GM21423 (cell line): ENCODE results near the gene TMC3.

Source experiments
- ATAC-seq: cut with Tn5 transposase; IDR thresholded peaks from one replicate; pipeline ENCODE4 v1.9.1; 2021; ENCODE audit warnings: mild to moderate bottlenecking, moderate library complexity; ENCODE audit not compliant: unreplicated experiment

The TMC3 gene

DNA sequence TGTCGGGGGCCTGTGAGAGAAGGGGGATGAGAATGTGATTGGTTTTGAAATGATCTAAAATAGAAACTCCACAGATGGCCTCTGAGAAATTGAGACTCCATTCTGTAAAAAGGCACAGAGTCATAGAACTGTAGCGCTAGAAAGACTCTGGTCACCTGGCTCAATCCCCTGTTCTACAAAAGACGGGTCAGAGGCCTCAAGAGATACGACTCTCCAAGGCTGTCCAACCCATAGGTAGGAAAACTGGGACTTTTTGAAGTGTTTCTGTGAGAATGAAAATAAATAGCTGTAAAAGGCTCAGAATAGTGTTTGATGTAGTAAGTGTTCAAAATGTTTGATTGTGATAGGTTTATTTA, 11.7 kb upstream of the TMC3 start:
- ATAC-seq = no peak

DNA sequence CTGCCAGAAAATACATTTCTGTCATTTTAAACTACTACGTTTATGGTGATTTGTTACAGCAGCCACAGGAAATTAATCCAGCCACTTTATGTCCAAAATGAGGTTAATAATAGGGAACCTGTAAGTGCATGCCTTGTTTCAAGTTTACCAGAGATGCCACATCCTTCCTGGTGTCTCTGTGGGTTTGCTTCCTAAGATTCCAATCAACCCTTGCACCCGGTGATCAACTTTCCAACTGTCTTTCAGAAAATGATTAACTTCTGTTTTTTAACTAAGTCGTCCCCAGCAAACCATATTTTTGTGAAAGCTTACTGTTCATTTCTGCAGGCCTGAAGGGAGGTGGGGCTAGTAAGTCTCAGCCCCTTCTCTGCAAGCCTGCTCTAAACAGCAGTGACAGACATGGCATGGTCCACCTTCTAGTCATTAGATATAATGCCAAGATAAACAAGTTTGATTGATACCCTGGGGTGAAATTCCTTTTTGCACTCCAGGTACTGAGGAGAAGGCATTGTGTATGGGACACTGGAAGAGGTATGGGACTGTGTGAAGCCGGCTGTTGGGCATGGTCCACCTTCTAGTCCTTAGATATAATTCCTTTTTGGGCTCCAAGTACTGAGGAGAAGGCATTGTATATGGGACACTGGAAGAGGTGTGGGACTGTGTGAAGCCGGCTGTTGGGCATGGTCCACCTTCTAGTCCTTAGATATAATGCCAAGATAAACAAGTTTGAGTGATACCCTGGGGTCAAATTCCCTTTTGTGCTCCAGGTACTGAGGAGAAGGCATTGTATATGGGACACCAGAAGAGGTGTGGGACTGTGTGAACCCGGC, 11.1 kb upstream of the TMC3 start:
- no peak for ATAC-seq

GRCh38 chr15:81381720-81382119, 7.7 kb upstream of the TMC3 start:
- ATAC-seq = no peak

DNA sequence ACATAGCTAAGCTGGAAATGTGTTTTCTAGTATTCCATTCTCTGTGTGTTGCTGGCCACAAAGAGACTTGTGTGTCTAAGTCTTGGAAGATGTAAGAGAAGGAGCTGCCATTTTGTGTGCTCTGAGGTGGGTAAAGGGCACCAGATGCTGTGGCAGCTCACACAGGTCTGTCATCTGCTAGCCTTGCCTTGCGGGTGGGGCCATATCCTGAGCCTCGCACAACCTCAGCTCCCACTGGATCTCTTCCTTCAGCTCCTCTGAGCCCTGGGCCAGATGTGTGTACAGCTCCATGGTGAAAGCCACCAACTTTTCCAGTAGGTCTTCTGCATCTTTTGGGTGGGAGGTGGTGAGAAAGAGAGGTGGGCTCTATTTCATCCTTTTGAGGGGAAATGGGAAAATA, 6.7 kb upstream of the TMC3 start:
- no peak for ATAC-seq

- no peak for ATAC-seq
These were observed 6.2 kb upstream of the TMC3 start for GRCh38 chr15:81380203-81380602.

DNA sequence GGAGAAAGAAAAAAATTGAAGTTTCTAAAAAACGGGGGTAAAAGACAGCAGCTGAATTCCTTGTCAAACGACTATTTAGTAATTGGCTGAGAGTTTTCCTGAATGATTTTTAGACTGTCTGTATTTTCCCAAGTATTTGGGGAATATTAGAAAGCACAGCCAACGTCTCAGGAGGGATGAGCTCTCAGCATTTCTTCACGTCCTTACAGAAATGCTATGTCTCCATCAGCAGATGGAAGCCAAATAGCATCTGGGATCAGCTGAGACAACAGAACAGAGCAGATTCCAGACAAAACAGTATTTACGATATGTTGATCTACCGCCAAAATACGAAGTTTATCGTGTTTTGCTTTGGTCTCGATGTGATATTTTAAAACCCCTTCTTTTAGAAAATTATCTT, 5.3 kb upstream of the TMC3 start:
- ATAC-seq = no peak

DNA sequence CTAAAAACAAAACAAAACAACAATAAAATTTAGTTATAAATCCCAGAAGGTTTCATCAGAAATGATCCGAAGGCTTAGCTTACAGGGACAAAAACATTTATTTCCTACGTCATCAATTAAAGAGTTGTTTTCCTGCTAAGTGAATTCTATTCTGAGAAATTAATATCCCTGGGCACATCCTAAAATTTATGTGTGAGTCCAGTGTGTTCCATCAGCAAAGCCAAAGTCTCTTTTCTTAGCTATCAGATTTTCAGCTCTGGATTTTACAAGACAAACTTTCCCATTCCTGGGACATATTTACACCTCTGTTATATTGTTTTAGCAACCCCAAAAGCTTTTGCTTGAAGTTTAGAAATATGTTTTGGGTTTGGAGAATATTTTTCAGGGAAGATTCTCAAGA, 4.4 kb upstream of the TMC3 start:
- no peak for ATAC-seq

DNA sequence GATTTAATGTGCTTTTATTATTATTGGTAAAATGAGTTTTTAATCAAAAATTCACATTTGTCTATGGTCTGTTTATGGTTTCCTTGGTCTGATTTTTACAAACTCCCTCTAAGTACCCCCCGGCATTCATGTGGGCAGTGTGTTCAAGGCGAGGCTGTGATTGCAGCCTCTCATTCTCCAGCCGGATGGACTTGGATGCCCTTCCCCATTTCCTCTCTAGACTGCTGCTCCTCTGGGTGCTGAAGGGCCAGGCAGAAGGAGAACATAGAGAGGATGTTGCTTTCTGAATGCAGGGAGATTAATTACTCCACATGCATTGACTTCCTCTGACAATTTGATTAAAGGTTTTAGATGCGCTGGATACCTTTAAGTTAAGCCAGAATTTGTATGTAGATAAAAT, 3.9 kb upstream of the TMC3 start:
- no peak for ATAC-seq

- ATAC-seq = no peak
These were observed 2.2 kb upstream of the TMC3 start for GRCh38 chr15:81376231-81376630.

DNA sequence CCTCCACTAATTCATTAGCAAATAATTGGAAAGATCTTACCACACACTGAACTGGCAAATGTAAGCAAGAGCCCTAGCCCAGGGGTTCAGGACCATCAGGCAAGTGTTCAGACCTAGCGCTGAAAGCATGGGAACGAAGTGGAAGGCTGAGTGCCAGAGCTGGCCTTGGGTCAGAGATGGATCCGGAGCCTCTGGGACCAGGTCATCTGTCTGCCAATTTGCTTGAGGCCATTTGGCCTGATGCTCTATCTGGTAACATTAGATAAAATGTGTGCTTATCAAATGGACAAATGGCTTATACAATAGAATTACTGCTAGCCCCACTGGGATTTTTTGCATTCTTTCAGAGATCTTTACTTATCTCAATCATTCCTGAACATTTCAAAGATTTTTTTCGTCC, 1.4 kb upstream of the TMC3 start:
- no peak for ATAC-seq

DNA sequence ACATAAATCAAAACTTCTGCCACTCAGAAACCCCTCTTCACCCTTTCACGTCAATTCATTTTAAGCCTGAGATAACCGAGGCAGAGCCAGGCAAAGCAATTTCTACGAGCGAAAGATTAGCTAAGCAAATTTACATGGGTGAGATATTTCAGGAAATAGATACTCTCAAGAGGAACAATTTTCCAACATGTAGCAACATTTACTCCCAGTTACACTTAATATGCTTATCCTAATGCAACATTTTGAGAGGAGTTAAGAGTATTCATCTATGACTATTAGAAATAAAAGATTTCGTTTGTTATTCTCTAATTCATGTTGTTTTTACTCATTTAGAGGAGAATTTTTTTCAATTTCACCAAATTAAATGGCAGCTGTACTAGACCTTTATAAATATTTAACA, 837 bp downstream of the TMC3 start:
- ATAC-seq = no peak

DNA sequence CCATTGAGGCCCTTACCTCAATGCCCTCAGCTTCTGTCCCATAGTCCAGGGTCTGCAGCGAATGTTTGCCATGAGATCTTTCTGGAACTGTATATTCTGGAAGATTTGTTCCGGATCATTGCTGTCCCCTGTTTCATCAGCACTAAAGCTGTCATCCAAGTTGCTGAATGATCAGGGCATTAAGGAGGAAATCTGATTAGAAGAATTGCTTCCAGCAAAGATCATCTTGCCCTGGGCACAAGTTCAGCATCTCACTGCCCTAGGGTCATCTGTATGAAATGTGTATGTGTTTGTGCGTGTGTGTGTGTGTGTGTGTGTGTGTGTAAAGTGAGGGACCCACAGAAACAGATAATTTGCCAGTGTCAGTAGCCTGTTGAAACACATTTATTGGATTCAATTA, 1.4 kb downstream of the TMC3 start:
- no peak for ATAC-seq

- ATAC-seq = no peak
These were observed 10.1 kb downstream of the TMC3 start for GRCh38 chr15:81363718-81364500.

DNA sequence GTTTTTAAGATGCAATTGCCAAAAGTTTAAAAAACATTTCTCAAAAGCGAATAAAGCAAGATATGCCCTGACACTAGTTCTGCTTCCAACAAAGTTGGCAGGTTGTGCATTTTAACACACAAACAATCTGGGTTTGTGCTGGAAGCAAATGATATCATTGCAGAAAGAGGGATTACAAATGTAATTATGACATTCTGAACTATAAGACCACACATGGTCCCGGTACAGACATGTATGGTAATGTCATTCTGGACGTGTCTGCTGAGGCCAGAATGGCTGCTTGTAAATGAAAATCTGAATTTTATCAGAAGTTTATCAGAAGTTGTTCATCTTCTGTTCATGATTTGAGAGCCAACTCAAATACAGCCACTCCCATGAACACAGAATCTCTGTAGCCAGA, 10.7 kb downstream of the TMC3 start:
- no peak for ATAC-seq

DNA sequence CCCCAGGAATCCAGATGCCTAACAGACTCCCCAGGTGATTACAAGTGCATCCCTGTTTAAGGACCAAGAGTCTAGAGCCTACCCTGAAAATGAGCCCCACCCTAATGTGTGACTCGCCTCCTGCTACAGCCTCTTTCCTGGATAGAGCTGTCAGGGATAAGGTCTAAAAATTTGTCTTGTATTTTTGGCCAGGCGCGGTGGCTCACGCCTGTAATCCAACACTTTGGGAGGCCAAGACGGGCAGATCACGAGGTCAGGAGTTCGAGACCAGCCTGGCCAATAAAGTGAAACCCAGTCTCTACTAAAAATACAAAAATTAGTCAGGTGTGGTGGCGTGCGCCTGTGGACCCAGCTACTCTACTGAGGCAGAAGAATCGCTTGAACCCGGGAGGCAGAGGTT, 11.2 kb downstream of the TMC3 start:
- no peak for ATAC-seq

GRCh38 chr15:81361891-81362290, 12.1 kb downstream of the TMC3 start:
- ATAC-seq = no peak

DNA sequence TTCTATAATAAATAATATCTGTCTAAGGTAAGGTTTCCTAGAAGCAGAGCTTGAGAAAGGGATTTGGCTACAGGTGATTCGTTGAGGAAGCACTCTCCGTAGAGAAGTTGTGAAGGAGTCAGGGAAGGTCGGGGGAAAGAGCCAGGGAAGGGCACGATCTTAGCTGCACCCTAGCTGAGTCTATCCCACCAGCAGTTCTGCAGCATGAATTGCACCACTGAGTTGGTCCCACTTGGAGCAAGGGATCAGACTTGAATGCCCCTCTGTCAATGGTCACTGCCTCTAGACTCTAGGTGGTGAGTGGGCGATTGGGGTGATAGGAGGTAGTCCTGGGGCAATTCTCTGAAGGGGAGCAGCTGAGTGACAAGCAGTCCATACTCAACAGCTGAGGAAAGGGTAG, 13.5 kb downstream of the TMC3 start:
- ATAC-seq = no peak

- ATAC-seq = no peak
These were observed 15.8 kb downstream of the TMC3 start for GRCh38 chr15:81358248-81358647.

GRCh38 chr15:81357180-81357686, 16.8 kb downstream of the TMC3 start:
- ATAC-seq = no peak

- no peak for ATAC-seq
These were observed 17.8 kb downstream of the TMC3 start for GRCh38 chr15:81356252-81356651.

GRCh38 chr15:81351651-81352050, 22.4 kb downstream of the TMC3 start:
- no peak for ATAC-seq

GRCh38 chr15:81349271-81349670, 24.7 kb downstream of the TMC3 start:
- no peak for ATAC-seq
